Type B pancreatic cell (in vitro differentiated cells): ENCODE data around the gene ZC3H18. TPM values are rescaled to one million over a fixed set of nuclear protein-coding genes. Genes with fewer than 3 reads are reported as not detected.

Source experiments
- DNase-seq: peaks from one replicate; pipeline ENCODE4 v3.0.0; 2021; ENCODE audit warnings: mixed read lengths; ENCODE audit not compliant: unreplicated experiment; ENCODE audit errors: extremely low spot score
- H3K27ac Mint-ChIP-seq: 2 replicates; pipeline ENCODE4 v1.8.0; 2021; ENCODE audit warnings: mild to moderate bottlenecking, mixed read lengths
- H3K27me3 Mint-ChIP-seq: 2 replicates; pipeline ENCODE4 v1.8.0; 2021; ENCODE audit warnings: mixed read lengths
- H3K36me3 Mint-ChIP-seq: 2 replicates; pipeline ENCODE4 v1.8.0; 2021; ENCODE audit warnings: mixed read lengths
- H3K4me1 Mint-ChIP-seq: one replicate; pipeline ENCODE4 v1.8.0; 2021; ENCODE audit warnings: mixed read lengths; ENCODE audit not compliant: unreplicated experiment
- H3K4me3 Mint-ChIP-seq: 2 replicates; pipeline ENCODE4 v1.8.0; 2021; ENCODE audit warnings: mild to moderate bottlenecking, mixed read lengths
- H3K9me3 Mint-ChIP-seq: 2 replicates; pipeline ENCODE4 v1.8.0; 2021; ENCODE audit warnings: mixed read lengths
- total RNA-seq: library from RNA; stranded (reverse); gene quantifications from 2 replicates; pipeline ENCODE4 v1.2.1, GENCODE V29; 2021; ENCODE audit warnings: low replicate concordance
- TF ChIP-seq, protein P1 (sequence below): fragments of 200-600 bp; sonication (generic); conservative IDR thresholded peaks from 2 replicates; pipeline ENCODE4 v1.5.0; 2021; ENCODE audit warnings: antibody characterized with exemption, mild to moderate bottlenecking

ZC3H18 gene
- total RNA-seq, 1 donor from 2014 or later = 70.2 TPM

DNA sequence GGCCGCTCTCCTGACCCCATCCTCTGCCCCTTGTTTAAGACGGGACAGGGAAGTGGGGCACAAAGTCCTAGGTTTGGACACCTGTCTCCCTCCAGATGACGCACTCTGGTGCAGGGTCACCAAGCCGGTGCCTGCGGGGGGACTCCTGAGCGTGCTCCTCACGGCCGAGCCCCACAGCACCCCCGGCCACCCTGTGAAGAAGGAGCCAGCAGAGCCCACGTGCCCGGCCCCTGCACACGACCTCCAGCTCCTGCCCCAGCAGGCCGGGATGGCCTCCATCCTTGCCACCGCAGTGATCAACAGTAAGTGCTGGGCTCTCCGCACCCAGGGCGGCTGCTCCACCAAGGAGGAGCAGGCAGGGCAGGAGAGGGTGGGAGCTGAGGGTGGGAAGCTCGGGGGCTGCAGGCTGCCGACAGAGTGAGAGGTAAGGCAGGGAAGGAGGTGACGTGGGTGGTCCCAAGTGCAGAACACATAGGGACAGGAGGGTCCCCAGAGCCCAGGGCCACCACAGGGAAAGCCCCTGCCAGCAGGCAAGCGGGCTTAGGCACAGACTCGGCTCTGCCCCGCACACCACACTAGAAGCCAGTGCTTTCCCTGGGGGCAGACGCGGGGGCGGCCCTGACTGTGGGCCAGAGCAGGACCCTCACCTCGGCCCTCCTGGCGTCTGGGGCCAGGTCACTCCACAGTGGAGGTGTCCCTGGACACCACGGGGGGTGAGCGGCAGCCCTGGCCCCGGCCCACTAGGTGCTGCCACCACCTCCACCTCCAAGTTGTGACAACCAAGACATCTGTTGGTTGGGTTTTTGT is 42.1 kb upstream of the ZC3H18 start:
- Mint-ChIP-seq H3K27me3 (no peaks in the 10 kb centered on the region), H3K4me1 (peaks cover 13% of the 10 kb centered on the region), H3K36me3 (no peaks in the 10 kb centered on the region), H3K9me3 (no peaks in the 10 kb centered on the region), H3K4me3 (no peak overlapping the region), H3K27ac (peak overlapping the region; percentile 64)
- no peak for DNase-seq
- TF ChIP-seq, protein P1, sequence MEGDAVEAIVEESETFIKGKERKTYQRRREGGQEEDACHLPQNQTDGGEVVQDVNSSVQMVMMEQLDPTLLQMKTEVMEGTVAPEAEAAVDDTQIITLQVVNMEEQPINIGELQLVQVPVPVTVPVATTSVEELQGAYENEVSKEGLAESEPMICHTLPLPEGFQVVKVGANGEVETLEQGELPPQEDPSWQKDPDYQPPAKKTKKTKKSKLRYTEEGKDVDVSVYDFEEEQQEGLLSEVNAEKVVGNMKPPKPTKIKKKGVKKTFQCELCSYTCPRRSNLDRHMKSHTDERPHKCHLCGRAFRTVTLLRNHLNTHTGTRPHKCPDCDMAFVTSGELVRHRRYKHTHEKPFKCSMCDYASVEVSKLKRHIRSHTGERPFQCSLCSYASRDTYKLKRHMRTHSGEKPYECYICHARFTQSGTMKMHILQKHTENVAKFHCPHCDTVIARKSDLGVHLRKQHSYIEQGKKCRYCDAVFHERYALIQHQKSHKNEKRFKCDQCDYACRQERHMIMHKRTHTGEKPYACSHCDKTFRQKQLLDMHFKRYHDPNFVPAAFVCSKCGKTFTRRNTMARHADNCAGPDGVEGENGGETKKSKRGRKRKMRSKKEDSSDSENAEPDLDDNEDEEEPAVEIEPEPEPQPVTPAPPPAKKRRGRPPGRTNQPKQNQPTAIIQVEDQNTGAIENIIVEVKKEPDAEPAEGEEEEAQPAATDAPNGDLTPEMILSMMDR = no peak

DNA sequence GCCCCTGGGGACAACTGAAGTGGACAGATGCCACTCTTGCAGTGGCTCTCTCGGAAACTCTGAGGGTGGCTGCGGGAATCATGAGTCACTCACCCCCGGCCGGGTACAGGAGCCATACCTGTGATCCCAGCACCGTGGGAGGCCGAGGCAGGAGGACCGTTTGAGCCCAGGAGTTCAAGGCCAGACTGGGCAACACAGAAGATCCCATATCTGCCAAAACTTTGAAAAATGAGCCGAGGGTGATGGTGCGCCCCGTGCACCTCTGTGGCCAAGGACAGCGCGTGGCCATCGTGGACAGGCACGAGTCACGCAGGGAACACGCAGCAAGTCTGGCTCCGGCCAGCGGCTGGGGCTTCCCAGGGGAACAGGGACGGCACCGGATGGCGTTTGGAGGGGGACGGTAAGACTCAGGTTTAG is 41.3 kb upstream of the ZC3H18 start:
- no peak overlapping the region for H3K4me3 Mint-ChIP-seq
- no peaks in the 10 kb centered on the region for H3K27me3 Mint-ChIP-seq
- no peak for DNase-seq
- H3K4me1 Mint-ChIP-seq = peaks cover 13% of the 10 kb centered on the region
- TF ChIP-seq, protein P1 = no peak
- peak overlapping the region; percentile 64 for H3K27ac Mint-ChIP-seq
- no peaks in the 10 kb centered on the region for H3K9me3 Mint-ChIP-seq
- H3K36me3 Mint-ChIP-seq = no peaks in the 10 kb centered on the region

DNA sequence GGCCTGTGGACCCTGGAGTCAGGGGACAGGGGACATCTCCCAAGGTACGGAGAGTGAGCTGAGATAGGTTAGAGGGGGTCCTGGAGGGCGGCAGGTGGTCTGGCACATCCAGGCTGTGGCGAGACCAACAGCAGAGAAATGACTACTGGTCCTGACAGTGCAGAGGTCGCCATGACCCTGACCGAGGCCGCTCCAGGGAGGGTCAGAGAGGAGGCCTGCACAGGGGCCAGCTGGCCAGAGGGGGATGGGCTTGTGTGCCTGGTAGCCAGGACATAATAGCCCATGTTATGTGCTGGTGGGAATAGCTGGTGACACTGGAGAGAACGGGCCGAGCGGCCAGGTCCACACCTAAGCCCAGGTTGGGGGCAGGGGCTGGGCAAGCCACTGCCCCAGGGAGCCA is 40.6 kb upstream of the ZC3H18 start:
- Mint-ChIP-seq H3K4me3 (no peak overlapping the region), H3K4me1 (peaks cover 13% of the 10 kb centered on the region), H3K27me3 (no peaks in the 10 kb centered on the region), H3K36me3 (no peaks in the 10 kb centered on the region), H3K9me3 (no peaks in the 10 kb centered on the region), H3K27ac (peak overlapping the region; percentile 64)
- no peak for DNase-seq
- TF ChIP-seq, protein P1 = no peak

DNA sequence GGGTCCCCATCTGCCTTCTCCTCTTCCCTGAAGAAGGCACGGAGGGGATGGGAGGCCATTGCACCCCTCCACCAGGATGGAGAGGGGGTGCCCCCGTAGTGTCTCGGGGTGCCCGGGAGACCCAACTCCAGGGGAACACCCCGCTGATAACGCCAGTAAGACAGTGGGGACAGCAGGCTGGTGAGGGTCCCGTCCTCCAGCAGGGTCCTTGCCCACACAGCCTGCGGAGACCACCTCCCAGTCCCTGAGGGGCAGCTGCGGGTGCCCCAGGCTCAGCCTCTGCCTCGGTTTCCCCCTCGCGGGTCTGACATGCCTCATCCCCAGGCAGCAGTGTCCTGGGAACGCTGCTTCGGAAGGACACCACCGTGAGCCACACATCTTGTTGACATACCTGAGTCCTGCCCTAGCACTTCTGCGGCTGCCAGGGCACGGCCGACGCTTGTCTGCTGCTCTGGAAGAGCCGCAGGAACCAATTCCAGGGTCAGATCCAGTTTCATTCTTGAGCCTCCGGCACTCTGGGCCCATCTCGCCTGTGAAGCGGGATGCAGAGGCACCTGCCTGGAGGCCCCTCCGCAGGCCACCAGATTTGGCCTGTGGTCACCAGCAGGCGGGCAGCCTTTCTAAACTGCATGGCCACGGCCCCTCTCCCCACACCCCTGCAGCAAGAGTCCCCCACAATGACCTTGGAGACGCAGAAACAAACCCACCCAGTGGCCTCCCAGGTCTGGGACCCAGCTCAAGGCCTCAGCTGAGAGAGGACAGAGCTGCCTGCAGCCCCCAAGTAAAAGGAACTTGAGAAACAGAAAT is 39.9 kb upstream of the ZC3H18 start:
- TF ChIP-seq, protein P1 = no peak
- H3K27ac Mint-ChIP-seq = peak overlapping the region; percentile 57
- no peaks in the 10 kb centered on the region for H3K27me3 Mint-ChIP-seq
- H3K36me3 Mint-ChIP-seq = no peaks in the 10 kb centered on the region
- peaks cover 19% of the 10 kb centered on the region for H3K4me1 Mint-ChIP-seq
- no peaks in the 10 kb centered on the region for H3K9me3 Mint-ChIP-seq
- H3K4me3 Mint-ChIP-seq = peak overlapping the region; percentile 67
- DNase-seq = no peak

DNA sequence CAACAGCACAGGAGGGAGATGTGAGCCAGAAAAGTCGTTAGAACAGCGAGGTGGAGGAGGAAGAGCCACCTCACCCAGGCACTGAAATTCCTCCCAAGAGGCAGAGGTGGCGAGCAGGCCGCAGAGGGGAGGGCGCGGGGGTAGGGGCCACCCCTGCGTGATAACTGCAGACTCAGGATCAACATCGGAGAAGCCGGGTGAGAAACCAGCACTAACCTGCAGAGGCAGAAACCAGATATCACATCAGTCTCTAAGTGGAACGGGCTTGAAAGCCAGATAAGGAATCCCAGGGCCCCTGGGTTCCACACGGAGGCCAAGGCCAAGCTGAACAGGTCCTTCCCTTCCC is 39.4 kb upstream of the ZC3H18 start:
- no peaks in the 10 kb centered on the region for H3K36me3 Mint-ChIP-seq
- H3K27ac Mint-ChIP-seq = peak overlapping the region; percentile 57
- peaks cover 19% of the 10 kb centered on the region for H3K4me1 Mint-ChIP-seq
- H3K27me3 Mint-ChIP-seq = no peaks in the 10 kb centered on the region
- peak overlapping the region; percentile 67 for H3K4me3 Mint-ChIP-seq
- TF ChIP-seq, protein P1 = no peak
- no peaks in the 10 kb centered on the region for H3K9me3 Mint-ChIP-seq
- DNase-seq = no peak
